ENCODE measurements around the gene DDHD1. TPM values are rescaled to one million over a fixed set of nuclear protein-coding genes. Genes with fewer than 3 reads are reported as not detected.

Gene DDHD1
- total RNA-seq, 1 experiment from 2014 or later, result 15.7 TPM

GRCh38 chr14:53195949-53196348, 42.8 kb upstream of the DDHD1 start:
- WGBS (ENCODE audit: extremely low coverage, insufficient read length, low lambda C conversion rate), result no CpG with 5 or more reads among the region's 5 CpGs

More at GRCh38 chr14:53195949-53196348, 42.8 kb upstream of the DDHD1 start:
- no peak overlapping the region for H3K4ac ChIP-seq (ENCODE audit: low read depth, low read length)
- no peaks in the 10 kb centered on the region for H3K9me3 ChIP-seq (ENCODE audit: control insufficient read depth, low read depth, low read length)
- no peaks in the 10 kb centered on the region for H3K79me2 ChIP-seq (ENCODE audit: insufficient read depth, low read length)
- H4K91ac ChIP-seq (ENCODE audit: insufficient read length, low read depth, low read length), result no peak overlapping the region
- no peak overlapping the region for H2BK5ac ChIP-seq (ENCODE audit: insufficient read length, low read length)
- H3K23ac ChIP-seq (ENCODE audit: insufficient read length, low read depth, low read length), result no peak overlapping the region
- no peak overlapping the region for H2AFZ ChIP-seq (ENCODE audit: low read length)
- H3T11ph ChIP-seq (ENCODE audit: low read length), result no peak overlapping the region
- no peaks in the 10 kb centered on the region for H4K20me1 ChIP-seq (ENCODE audit: control insufficient read depth, insufficient read depth, insufficient read length)
- no peak overlapping the region for H3K4me2 ChIP-seq (ENCODE audit: insufficient read depth, insufficient read length, low read length)
- no peak overlapping the region for H2BK15ac ChIP-seq (ENCODE audit: low read depth, low read length)
- peaks cover 1 to 14% (median 3%) of the 10 kb centered on the region in 3 experiments; a peak in 5 of 7 replicates for H3K36me3 Mint-ChIP-seq (ENCODE audit: insufficient read depth in 1 of 3, low read depth in 3 of 3)
- no peak overlapping the region for H2AK5ac ChIP-seq (ENCODE audit: insufficient read length, low read length)
- TF ChIP-seq, protein P1, sequence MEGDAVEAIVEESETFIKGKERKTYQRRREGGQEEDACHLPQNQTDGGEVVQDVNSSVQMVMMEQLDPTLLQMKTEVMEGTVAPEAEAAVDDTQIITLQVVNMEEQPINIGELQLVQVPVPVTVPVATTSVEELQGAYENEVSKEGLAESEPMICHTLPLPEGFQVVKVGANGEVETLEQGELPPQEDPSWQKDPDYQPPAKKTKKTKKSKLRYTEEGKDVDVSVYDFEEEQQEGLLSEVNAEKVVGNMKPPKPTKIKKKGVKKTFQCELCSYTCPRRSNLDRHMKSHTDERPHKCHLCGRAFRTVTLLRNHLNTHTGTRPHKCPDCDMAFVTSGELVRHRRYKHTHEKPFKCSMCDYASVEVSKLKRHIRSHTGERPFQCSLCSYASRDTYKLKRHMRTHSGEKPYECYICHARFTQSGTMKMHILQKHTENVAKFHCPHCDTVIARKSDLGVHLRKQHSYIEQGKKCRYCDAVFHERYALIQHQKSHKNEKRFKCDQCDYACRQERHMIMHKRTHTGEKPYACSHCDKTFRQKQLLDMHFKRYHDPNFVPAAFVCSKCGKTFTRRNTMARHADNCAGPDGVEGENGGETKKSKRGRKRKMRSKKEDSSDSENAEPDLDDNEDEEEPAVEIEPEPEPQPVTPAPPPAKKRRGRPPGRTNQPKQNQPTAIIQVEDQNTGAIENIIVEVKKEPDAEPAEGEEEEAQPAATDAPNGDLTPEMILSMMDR (conservative IDR thresholded peaks at IDR 0.05), result no peak
- H3K4me1 ChIP-seq (ENCODE audit: insufficient read depth, low read length), result no peaks in the 10 kb centered on the region; the same call in 1 of the 2 replicates
- peaks cover 15 to 16% of the 10 kb centered on the region in 2 experiments for H3K4me1 Mint-ChIP-seq
- H2BK12ac ChIP-seq (ENCODE audit: insufficient read length, low read depth, low read length), result no peak overlapping the region
- H4K5ac ChIP-seq (ENCODE audit: insufficient read length, low read depth, low read length), result no peak overlapping the region
- no peak overlapping the region for H3K27ac Mint-ChIP-seq
- no peak overlapping the region for H4K8ac ChIP-seq (replicated peaks; ENCODE audit: insufficient read length, low read depth, low read length)
- peaks cover 9 to 10% of the 10 kb centered on the region in 2 experiments; a peak in 4 of 5 replicates for H3K9me3 Mint-ChIP-seq
- H3K27ac ChIP-seq (ENCODE audit: insufficient read length, low read depth, low read length), result no peak overlapping the region
- H3K27me3 ChIP-seq (ENCODE audit: insufficient read depth, low read length), result no peaks in the 10 kb centered on the region
- H3K23me2 ChIP-seq (ENCODE audit: insufficient read length, low read depth, low read length, poor library complexity, severe bottlenecking), result no peaks in the 10 kb centered on the region
- H3K9ac ChIP-seq (ENCODE audit: extremely low read depth, insufficient read length, low read length), result no peak overlapping the region
- H2BK20ac ChIP-seq (ENCODE audit: low read depth, low read length, poor library complexity, severe bottlenecking), result no peak overlapping the region
- no peak overlapping the region for H2BK120ac ChIP-seq (ENCODE audit: low read depth, low read length, poor library complexity, severe bottlenecking)
- no peak for DNase-seq
- H3K79me1 ChIP-seq (ENCODE audit: insufficient read depth, low read depth, low read length, poor library complexity, severe bottlenecking), result no peaks in the 10 kb centered on the region
- no peak overlapping the region for H3K56ac ChIP-seq (ENCODE audit: insufficient read length, low read depth, low read length)
- no peak overlapping the region for H3K14ac ChIP-seq (ENCODE audit: insufficient read depth, low read length)
- no peak overlapping the region for H3K18ac ChIP-seq (ENCODE audit: insufficient read length, low read depth, low read length)
- H3K27me3 Mint-ChIP-seq (ENCODE audit: low read depth), result peaks cover 2% of the 10 kb centered on the region; the same call in 1 of the 2 replicates
- no peak overlapping the region for H3K4me3 Mint-ChIP-seq
